Endothelial cell of umbilical vein (primary cell): ENCODE measurements around the gene CRYZL1. TPM values are rescaled to one million over a fixed set of nuclear protein-coding genes. Genes with fewer than 3 reads are reported as not detected.
A peak's percentile ranks its signal among the peaks of the same experiment; 100 is the strongest.

Experiments
- BruUV-seq: library from RNA; stranded (reverse); fragments of 400-500 nt; replicated peaks from 2 replicates; lab custom pipeline; 2021; lab: Mats Ljungman, UMichigan
- CTCF ChIA-PET: fragments of 300-600, 350-600 bp; sonication (Branson Sonifier 250); formaldehyde crosslinking; loops from one replicate; lab custom pipeline; 2021; ENCODE audit warnings: antibody characterized with exemption, inconsistent platforms; lab: Charles Lee
- POLR2A ChIA-PET: fragments of 300-600, 350-600 bp; sonication (Branson Sonifier 250); formaldehyde crosslinking; loops from one replicate; lab custom pipeline; 2021; ENCODE audit warnings: antibody characterized with exemption, inconsistent platforms; lab: Charles Lee
- DNase-seq: peaks from one replicate; pipeline ENCODE4 v3.0.0-alpha.2; 2011; ENCODE audit warnings: low read depth, low spot score
- FAIRE-seq: peaks from 2 replicates; lab custom pipeline; 2011; peaks lifted over from hg19 to GRCh38; lab: Jason Lieb, UNC
- H2AFZ ChIP-seq: 2 replicates; pipeline ENCODE4 v1.6.0; 2012; ENCODE audit warnings: low read depth, low read length, control low read depth, inconsistent platforms
- H3K27ac ChIP-seq: 2 replicates; pipeline ENCODE4 v1.5.1; 2011; ENCODE audit warnings: low read depth, mild to moderate bottlenecking, control low read depth, low read length, moderate library complexity; ENCODE audit not compliant: insufficient read depth
- H3K27me3 ChIP-seq, 2 experiments: 2 replicates each; pipeline versions ENCODE4 v1.6.0 to v1.6.1; 2011; ENCODE audit warnings: low read length in 2 of 2, mixed read lengths in 1 of 2; ENCODE audit not compliant: control insufficient read depth in 2 of 2, insufficient read depth in 2 of 2
- H3K36me3 ChIP-seq, 2 experiments: 2 replicates in 1 of 2; 3 replicates in 1 of 2; pipeline ENCODE4 v1.5.1; 2011; ENCODE audit warnings: low read length in 2 of 2, mild to moderate bottlenecking in 1 of 2, moderate library complexity in 1 of 2; ENCODE audit not compliant: control insufficient read depth in 2 of 2, insufficient read depth in 2 of 2; ENCODE audit errors: extremely low read depth in 1 of 2
- H3K4me1 ChIP-seq: 3 replicates; pipeline ENCODE4 v1.5.1; 2011; ENCODE audit warnings: mild to moderate bottlenecking, low read length; ENCODE audit not compliant: control insufficient read depth, insufficient read depth; ENCODE audit errors: extremely low read depth
- H3K4me2 ChIP-seq: 2 replicates; pipeline ENCODE4 v1.6.1; 2011; ENCODE audit warnings: low read length, control low read depth, mixed read lengths; ENCODE audit not compliant: insufficient read depth
- H3K4me3 ChIP-seq, 3 experiments: fragments of 200-600 bp in 1 of 3; sonication (generic), shearing (Covaris generic) in 1 of 3; replicated peaks in 1 of 3; 2 replicates each; pipeline ENCODE4 v1.5.1; 2011 to 2016; ENCODE audit warnings: control low read depth in 3 of 3, low read length in 3 of 3, mild to moderate bottlenecking in 2 of 3, inconsistent platforms in 1 of 3, low read depth in 1 of 3, moderate library complexity in 1 of 3; ENCODE audit not compliant: insufficient read depth in 1 of 3
- H3K79me2 ChIP-seq: 2 replicates; pipeline ENCODE4 v1.6.0; 2012; ENCODE audit warnings: low read length, inconsistent platforms; ENCODE audit not compliant: control insufficient read depth, insufficient read depth
- H3K9ac ChIP-seq: replicated peaks from 2 replicates; pipeline ENCODE3; 2011; ENCODE audit warnings: low read length, control low read depth; ENCODE audit not compliant: insufficient read depth; ENCODE audit errors: extremely low read depth
- H3K9me1 ChIP-seq: replicated peaks from 3 replicates; pipeline ENCODE4 v1.6.0; 2011; ENCODE audit warnings: mild to moderate bottlenecking, low read length; ENCODE audit not compliant: control insufficient read depth, insufficient read depth; ENCODE audit errors: extremely low read depth
- H3K9me3 ChIP-seq: replicated peaks from 2 replicates; pipeline ENCODE4 v1.5.1; 2012; ENCODE audit warnings: low read length, inconsistent platforms; ENCODE audit not compliant: control insufficient read depth, insufficient read depth
- H4K20me1 ChIP-seq: replicated peaks from 2 replicates; pipeline ENCODE3; 2011; ENCODE audit warnings: mild to moderate bottlenecking, low read length; ENCODE audit not compliant: control insufficient read depth, insufficient read depth; ENCODE audit errors: extremely low read depth
- CTCF ChIP-seq, 2 donors: IDR thresholded peaks; 1 replicate in 1 of 2; 2 replicates in 1 of 2; pipeline ENCODE4 v1.5.1; 2011; ENCODE audit warnings: low read length in 2 of 2, mild to moderate bottlenecking in 2 of 2, moderate library complexity in 2 of 2, control low read depth in 1 of 2, inconsistent platforms in 1 of 2, low read depth in 1 of 2; ENCODE audit not compliant: insufficient read depth in 1 of 2; ENCODE audit errors: extremely low read depth in 1 of 2
- EZH2 ChIP-seq: IDR thresholded peaks from 2 replicates; pipeline ENCODE4 v1.6.1; 2012; ENCODE audit warnings: borderline replicate concordance, low read depth, mild to moderate bottlenecking, moderate library complexity, low read length, inconsistent platforms; ENCODE audit not compliant: severe bottlenecking
- FOS ChIP-seq: IDR thresholded peaks from 2 replicates; pipeline ENCODE4 v1.6.1; 2011; ENCODE audit warnings: mild to moderate bottlenecking, low read length, moderate library complexity, borderline replicate concordance; ENCODE audit not compliant: insufficient read depth
- GATA2 ChIP-seq: IDR thresholded peaks from 2 replicates; pipeline ENCODE4 v1.7.0; 2011; ENCODE audit warnings: low read depth, mild to moderate bottlenecking, moderate library complexity, mixed read lengths, low read length; ENCODE audit not compliant: insufficient read length, insufficient read depth
- JUN ChIP-seq: IDR thresholded peaks from 2 replicates; pipeline ENCODE4 v1.6.1; 2011; ENCODE audit warnings: borderline replicate concordance, low read depth; ENCODE audit not compliant: insufficient read length, insufficient read depth
- MAX ChIP-seq: IDR thresholded peaks from 2 replicates; pipeline ENCODE4 v1.6.1; 2011; ENCODE audit not compliant: insufficient read depth, insufficient read length
- MYC ChIP-seq: IDR thresholded peaks from one replicate; pipeline ENCODE4 v1.6.1; 2011; ENCODE audit warnings: mild to moderate bottlenecking, low read depth, low read length
- POLR2A ChIP-seq: IDR thresholded peaks from 2 replicates; pipeline ENCODE4 v1.6.1; 2012; ENCODE audit warnings: low read depth, mild to moderate bottlenecking, control low read depth, low read length
- POLR2AphosphoS5 ChIP-seq: IDR thresholded peaks from 2 replicates; pipeline ENCODE4 v1.6.1; 2012; ENCODE audit warnings: low read depth, mild to moderate bottlenecking, control low read depth, low read length, moderate library complexity; ENCODE audit not compliant: insufficient read depth
- dilution Hi-C: fragments of 300-500 bp; cut with MboI; formaldehyde crosslinking; loops from one replicate; pipeline ENCODE4 v1.15.0; 2019; ENCODE audit warnings: low sequenced_read_pairs; ENCODE audit not compliant: extremely low pct_ligation_motif_present
- intact Hi-C: fragments of 100-400 bp; cut with micrococcal nuclease; formaldehyde crosslinking; loops from one replicate; pipeline ENCODE4 v1.10.0; 2022
- polyA plus RNA-seq, 4 experiments: library from polyadenylated mRNA; depleted of rRNA in 3 of 4; stranded (reverse) in 3 of 4; unstranded in 1 of 4; fragments of >200 nt; gene quantifications; 2 replicates each; pipeline versions ENCODE4 v1.2.1 to v1.2.3, GENCODE V29; 2011 to 2012; ENCODE audit warnings: missing spikeins in 1 of 4
- total RNA-seq: library from RNA; stranded (reverse); gene quantifications from 2 replicates; pipeline ENCODE4 v1.2.3, GENCODE V29; 2021

Gene CRYZL1
- total and polyA plus RNA-seq, 2 donors (not counting 3 experiments of a cell fraction or from before 2014, with no cell fraction given): 26.4 to 42.1 TPM

GRCh38 chr21:33543505-33544129 lies 97.9 kb downstream of the CRYZL1 start:
- no peak for TF ChIP-seq JUN
- no peak for TF ChIP-seq MAX
- TF ChIP-seq POLR2A: no peak
- TF ChIP-seq GATA2: no peak
- TF ChIP-seq MYC: no peak
- no peak for TF ChIP-seq CTCF (IDR thresholded peaks at IDR 0.05; ENCODE audit: extremely low read depth in 1 of 2, insufficient read depth in 1 of 2, low read depth in 1 of 2, low read length in 2 of 2)
- no peak for TF ChIP-seq EZH2
- TF ChIP-seq POLR2AphosphoS5: no peak
- no peak for TF ChIP-seq FOS
- no peaks in the 10 kb centered on the region for H3K9me1 ChIP-seq
- CTCF ChIA-PET: interaction anchor here (0.7 to 2.3 kb wide), 4 partner anchors 10 to 62 kb away, joined by 3 to 18 read pairs (median 4); no protein-coding TSS in a partner anchor
- H3K9ac ChIP-seq: peak overlapping the region; percentile 97
- FAIRE-seq (no peak), DNase-seq (peak; percentile 61)
- H4K20me1 ChIP-seq: peaks cover 18% of the 10 kb centered on the region
- POLR2A ChIA-PET: interaction anchor here (0.6 to 1.0 kb wide), 6 partner anchors 38 to 983 kb away, joined by 3 to 9 read pairs (median 6); partner anchors contain the start of genes DNAJC28, DONSON and TMEM50B
- H3K79me2 ChIP-seq: peaks cover 84% of the 10 kb centered on the region
- no peaks in the 10 kb centered on the region for H3K9me3 ChIP-seq
- peaks cover 25% of the 10 kb centered on the region for H3K4me1 ChIP-seq
- H3K27ac ChIP-seq: peak overlapping the region; percentile 93
- H2AFZ ChIP-seq: no peak overlapping the region
- H3K27me3 ChIP-seq: no peaks in the 10 kb centered on the region
- dilution Hi-C loops (no loop called here), intact Hi-C loops (loop anchor here (2.0 to 5.0 kb wide), 4 partner anchors 45 to 351 kb away; partner anchors contain the start of gene DONSON)
- peaks cover 0 to 12% of the 10 kb centered on the region in 2 experiments for H3K36me3 ChIP-seq
- peak overlapping the region; percentile 100 for H3K4me2 ChIP-seq
- TSS peak; percentile 30 for BruUV-seq
- peak overlapping the region; percentile 63 to 98 (median 93) for H3K4me3 ChIP-seq
